ENCODE data around the gene LRRC70. TPM values are rescaled to one million over a fixed set of nuclear protein-coding genes. Genes with fewer than 3 reads are reported as not detected.
"Not testable (repeated sequence)": the region's sequence is repeated elsewhere in the genome, so short reads cannot be mapped to it uniquely, and the experiment has no call there.

Gene LRRC70
- polyA plus RNA-seq, 1 experiment: 0.71 TPM

DNA sequence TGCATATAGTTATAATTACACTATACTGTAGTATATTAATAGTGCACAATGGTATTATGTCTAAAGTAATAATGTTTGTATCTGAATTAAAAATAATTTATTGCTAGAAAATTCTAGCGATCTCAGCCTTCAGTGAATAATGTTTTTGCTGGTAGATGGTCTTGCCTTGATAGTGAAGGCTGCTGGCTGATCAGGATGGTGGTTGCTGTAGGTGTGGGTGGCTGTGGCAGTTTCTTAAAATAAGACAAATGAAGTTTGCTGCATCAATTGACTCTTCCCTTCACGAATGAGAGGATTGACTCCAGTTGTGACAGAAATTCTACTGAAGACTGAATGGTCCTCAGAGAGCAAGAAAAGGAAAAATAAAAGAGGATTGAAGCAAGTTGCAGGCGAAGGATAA, 19.7 kb upstream of the LRRC70 start:
- TF ChIP-seq CTCF (IDR thresholded peaks at IDR 0.05; ENCODE audit: low read depth, low read length): no peak
- DNase-seq (ENCODE audit: low read depth, low spot score): no peak
- H3K27ac ChIP-seq (ENCODE audit: low read depth, low read length): no peak overlapping the region
- H3K9me3 ChIP-seq (ENCODE audit: control insufficient read depth, insufficient read depth, low read length): no peaks in the 10 kb centered on the region
- ChIA-PET POLR2A (no interaction called here), CTCF (no interaction called here)
- H3K27me3 ChIP-seq (ENCODE audit: control insufficient read depth, insufficient read depth, low read length): no peaks in the 10 kb centered on the region
- no peak overlapping the region for H3K4me3 ChIP-seq (ENCODE audit: low read depth, low read length)

- Histone ChIP-seq H3K9me3 (ENCODE audit: control insufficient read depth, insufficient read depth, low read length) (no peaks in the 10 kb centered on the region), H3K27me3 (ENCODE audit: control insufficient read depth, insufficient read depth, low read length) (no peaks in the 10 kb centered on the region), H3K27ac (ENCODE audit: low read depth, low read length) (no peak overlapping the region), H3K4me3 (ENCODE audit: low read depth, low read length) (no peak overlapping the region)
- ChIA-PET CTCF (no interaction called here), POLR2A (no interaction called here)
- TF ChIP-seq CTCF (IDR thresholded peaks at IDR 0.05; ENCODE audit: low read depth, low read length): no peak
- no peak for DNase-seq (ENCODE audit: low read depth, low spot score)
Measured at GRCh38 chr5:62560786-62561185, 17.8 kb upstream of the LRRC70 start.

- H3K4me3 ChIP-seq (ENCODE audit: low read depth, low read length): no peak overlapping the region
- ChIA-PET POLR2A (no interaction called here), CTCF (no interaction called here)
- TF ChIP-seq CTCF (IDR thresholded peaks at IDR 0.05; ENCODE audit: low read depth, low read length): no peak
- no peak overlapping the region for H3K27ac ChIP-seq (ENCODE audit: low read depth, low read length)
- H3K27me3 ChIP-seq (ENCODE audit: control insufficient read depth, insufficient read depth, low read length): no peaks in the 10 kb centered on the region
- DNase-seq (ENCODE audit: low read depth, low spot score): no peak
- H3K9me3 ChIP-seq (ENCODE audit: control insufficient read depth, insufficient read depth, low read length): no peaks in the 10 kb centered on the region
Measured at GRCh38 chr5:62561896-62562295, 16.7 kb upstream of the LRRC70 start.

- Histone ChIP-seq H3K27ac (ENCODE audit: low read depth, low read length) (no peak overlapping the region), H3K27me3 (ENCODE audit: control insufficient read depth, insufficient read depth, low read length) (no peaks in the 10 kb centered on the region), H3K9me3 (ENCODE audit: control insufficient read depth, insufficient read depth, low read length) (peaks cover 3% of the 10 kb centered on the region), H3K4me3 (ENCODE audit: low read depth, low read length) (no peak overlapping the region)
- no peak for DNase-seq (ENCODE audit: low read depth, low spot score)
- ChIA-PET CTCF (no interaction called here), POLR2A (no interaction called here)
- no peak for TF ChIP-seq CTCF (IDR thresholded peaks at IDR 0.05; ENCODE audit: low read depth, low read length)
Measured at GRCh38 chr5:62562867-62563266, 15.8 kb upstream of the LRRC70 start.

DNA sequence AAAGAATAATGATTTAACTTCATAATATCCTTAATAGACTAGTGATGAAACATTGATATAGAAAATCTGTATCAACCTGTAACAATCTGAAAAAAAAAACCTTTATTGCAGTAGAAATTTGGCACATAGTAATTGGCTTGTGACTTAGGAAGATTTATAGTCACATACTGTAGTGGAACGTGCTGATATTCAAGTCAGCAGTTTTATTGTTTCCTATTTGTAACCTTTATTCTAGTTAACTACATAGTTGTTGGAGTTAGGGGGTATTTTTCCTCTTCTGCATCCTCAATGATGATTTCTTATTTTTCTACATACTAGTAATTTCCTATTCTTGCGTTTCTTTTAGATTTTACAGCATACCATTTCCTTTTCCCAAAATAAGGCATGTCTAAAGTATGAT, 14.5 kb upstream of the LRRC70 start:
- Histone ChIP-seq H3K4me3 (ENCODE audit: low read depth, low read length) (no peak overlapping the region), H3K9me3 (ENCODE audit: control insufficient read depth, insufficient read depth, low read length) (peaks cover 3% of the 10 kb centered on the region), H3K27me3 (ENCODE audit: control insufficient read depth, insufficient read depth, low read length) (no peaks in the 10 kb centered on the region), H3K27ac (ENCODE audit: low read depth, low read length) (no peak overlapping the region)
- DNase-seq (ENCODE audit: low read depth, low spot score): no peak
- ChIA-PET CTCF (no interaction called here), POLR2A (no interaction called here)
- no peak for TF ChIP-seq CTCF (IDR thresholded peaks at IDR 0.05; ENCODE audit: low read depth, low read length)

GRCh38 chr5:62565740-62566139, 12.9 kb upstream of the LRRC70 start:
- H3K27ac ChIP-seq (ENCODE audit: low read depth, low read length); DNase-seq (ENCODE audit: low read depth, low spot score); H3K4me3 ChIP-seq (ENCODE audit: low read depth, low read length); CTCF ChIA-PET; H3K27me3 ChIP-seq (ENCODE audit: control insufficient read depth, insufficient read depth, low read length); H3K9me3 ChIP-seq (ENCODE audit: control insufficient read depth, insufficient read depth, low read length); POLR2A ChIA-PET: not testable (repeated sequence)

All from AG04450 (cell line).